Duodenal mucosa (tissue), 2 donors: ENCODE data around the gene TNRC6C.

Experiments
- H3K27ac ChIP-seq: one replicate; pipeline ENCODE4 v1.7.0; 2013; ENCODE audit warnings: low read depth, low read length
- H3K27me3 ChIP-seq, 2 donors: one replicate each; pipeline ENCODE4 v1.7.0; 2013; ENCODE audit warnings: low read length in 2 of 2, control low read depth in 1 of 2; ENCODE audit not compliant: insufficient read depth in 2 of 2, control insufficient read depth in 1 of 2
- H3K36me3 ChIP-seq, 2 donors: one replicate each; pipeline ENCODE4 v1.7.0; 2013; ENCODE audit warnings: low read length in 2 of 2, control low read depth in 1 of 2; ENCODE audit not compliant: insufficient read depth in 2 of 2, control insufficient read depth in 1 of 2
- H3K4me1 ChIP-seq, 2 donors: one replicate each; pipeline ENCODE4 v1.7.0; 2013; ENCODE audit warnings: low read length in 2 of 2, control low read depth in 1 of 2; ENCODE audit not compliant: insufficient read depth in 2 of 2, control insufficient read depth in 1 of 2
- H3K4me3 ChIP-seq, 2 donors: one replicate each; pipeline ENCODE4 v1.7.0; 2013; ENCODE audit warnings: low read length in 2 of 2, low read depth in 1 of 2
- H3K9ac ChIP-seq, 2 donors: one replicate each; pipeline ENCODE4 v1.7.0; 2013; ENCODE audit warnings: low read length in 2 of 2, low read depth in 1 of 2
- H3K9me3 ChIP-seq, 2 donors: one replicate each; pipeline ENCODE4 v1.7.0; 2013; ENCODE audit warnings: low read length in 2 of 2, control low read depth in 1 of 2; ENCODE audit not compliant: control insufficient read depth in 1 of 2

Gene TNRC6C

GRCh38 chr17:77946900-77947645 is 11.4 kb upstream of the TNRC6C start:
- Histone ChIP-seq H3K9me3 (no peaks in the 10 kb centered on the region), H3K27ac (no peak overlapping the region), H3K4me1 (no peaks in the 10 kb centered on the region), H3K27me3 (peaks cover 7 to 13% of the 10 kb centered on the region in 2 donors), H3K36me3 (no peaks in the 10 kb centered on the region), H3K9ac (no peak overlapping the region), H3K4me3 (no peak overlapping the region)

GRCh38 chr17:77948690-77949114 is 9.8 kb upstream of the TNRC6C start:
- Histone ChIP-seq H3K27ac (no peak overlapping the region), H3K36me3 (no peaks in the 10 kb centered on the region), H3K4me1 (no peaks in the 10 kb centered on the region), H3K9ac (no peak overlapping the region), H3K27me3 (peaks cover 13 to 17% of the 10 kb centered on the region in 2 donors), H3K4me3 (no peak overlapping the region), H3K9me3 (no peaks in the 10 kb centered on the region)

GRCh38 chr17:77951123-77951522 is 7.4 kb upstream of the TNRC6C start:
- Histone ChIP-seq H3K9me3 (no peaks in the 10 kb centered on the region), H3K27ac (no peak overlapping the region), H3K9ac (no peak overlapping the region), H3K27me3 (peaks cover 16 to 17% of the 10 kb centered on the region in 2 donors), H3K4me1 (no peaks in the 10 kb centered on the region), H3K36me3 (no peaks in the 10 kb centered on the region), H3K4me3 (no peak overlapping the region)

DNA sequence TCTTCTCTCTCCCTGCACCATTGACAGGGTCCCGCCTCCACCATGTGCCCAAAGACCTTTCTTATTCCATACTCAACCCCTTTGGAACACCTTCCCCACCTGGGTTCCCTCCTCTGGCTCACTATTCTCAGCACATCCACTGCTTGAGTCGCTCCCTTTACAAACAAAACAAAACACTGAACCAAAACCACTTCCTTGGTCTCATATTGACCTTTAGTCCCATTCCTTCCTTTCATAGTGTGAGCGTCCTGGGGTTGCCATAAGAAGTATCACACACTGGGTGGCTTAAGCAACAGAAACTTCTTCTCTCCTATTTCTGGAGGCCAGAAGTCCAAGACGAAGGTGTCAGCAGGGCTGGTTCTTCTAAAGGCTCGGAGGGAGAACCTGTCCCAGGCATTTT is 6.1 kb upstream of the TNRC6C start:
- H3K27ac ChIP-seq = no peak overlapping the region
- H3K9ac ChIP-seq = no peak overlapping the region
- no peaks in the 10 kb centered on the region for H3K36me3 ChIP-seq
- no peak overlapping the region for H3K4me3 ChIP-seq
- H3K27me3 ChIP-seq = peaks cover 26% of the 10 kb centered on the region in 2 donors
- peaks cover 0 to 5% of the 10 kb centered on the region in 2 donors for H3K4me1 ChIP-seq
- no peaks in the 10 kb centered on the region for H3K9me3 ChIP-seq

- Histone ChIP-seq H3K27me3 (peaks cover 29 to 32% of the 10 kb centered on the region in 2 donors), H3K9ac (peak overlapping the region; percentile 55 to 70), H3K4me3 (peak overlapping the region; percentile 82 to 83), H3K27ac (no peak overlapping the region), H3K4me1 (peaks cover 13 to 20% of the 10 kb centered on the region in 2 donors), H3K9me3 (no peaks in the 10 kb centered on the region), H3K36me3 (no peaks in the 10 kb centered on the region)
These were observed 1.2 kb upstream of the TNRC6C start for GRCh38 chr17:77957235-77957856.

- no peak overlapping the region for H3K4me3 ChIP-seq
- H3K27ac ChIP-seq = no peak overlapping the region
- H3K9me3 ChIP-seq = no peaks in the 10 kb centered on the region
- H3K9ac ChIP-seq = no peak overlapping the region
- H3K4me1 ChIP-seq = peaks cover 18 to 20% of the 10 kb centered on the region in 2 donors
- H3K36me3 ChIP-seq = no peaks in the 10 kb centered on the region
- H3K27me3 ChIP-seq = peaks cover 26 to 28% of the 10 kb centered on the region in 2 donors
These were observed 218 bp downstream of the TNRC6C start for GRCh38 chr17:77958716-77959125.

GRCh38 chr17:77959126-77959925 is 823 bp downstream of the TNRC6C start:
- H3K27me3 ChIP-seq = peaks cover 26 to 28% of the 10 kb centered on the region in 2 donors

GRCh38 chr17:77959926-77960521 is 1.5 kb downstream of the TNRC6C start:
- Histone ChIP-seq H3K4me1 (peaks cover 19 to 20% of the 10 kb centered on the region in 2 donors), H3K9ac (peak overlapping the region; percentile 28 to 32)

More at GRCh38 chr17:77959126-77959925, 823 bp downstream of the TNRC6C start:
- Histone ChIP-seq H3K9me3 (no peaks in the 10 kb centered on the region), H3K4me1 (peaks cover 19 to 20% of the 10 kb centered on the region in 2 donors), H3K4me3 (peak overlapping the region; percentile 59 to 79), H3K9ac (peak overlapping the region; percentile 28 to 32), H3K36me3 (no peaks in the 10 kb centered on the region), H3K27ac (no peak overlapping the region)

DNA sequence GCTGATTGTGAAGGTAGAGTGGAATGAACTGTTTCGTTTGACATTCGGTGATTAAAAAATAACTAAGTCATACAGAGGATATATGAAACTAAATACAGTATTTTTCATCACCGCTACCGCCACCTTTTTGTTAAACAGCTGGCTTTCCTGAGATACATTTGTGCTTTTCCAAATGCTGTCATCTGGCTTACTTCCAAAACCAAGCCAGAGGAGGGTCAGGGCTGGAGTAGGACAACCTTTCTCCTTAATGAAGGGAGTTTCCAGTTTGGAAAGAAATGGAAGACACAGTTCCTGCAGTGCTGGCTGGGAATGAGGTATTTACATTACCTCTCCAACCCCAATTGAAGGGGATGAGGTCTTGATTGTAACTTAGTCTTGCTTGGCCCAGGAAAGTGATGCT is 3.2 kb downstream of the TNRC6C start:
- peaks cover 19 to 26% of the 10 kb centered on the region in 2 donors for H3K27me3 ChIP-seq

More at GRCh38 chr17:77959926-77960521, 1.5 kb downstream of the TNRC6C start:
- no peaks in the 10 kb centered on the region for H3K9me3 ChIP-seq
- peak overlapping the region; percentile 59 to 79 for H3K4me3 ChIP-seq
- peaks cover 26 to 28% of the 10 kb centered on the region in 2 donors for H3K27me3 ChIP-seq
- H3K36me3 ChIP-seq = no peaks in the 10 kb centered on the region
- no peak overlapping the region for H3K27ac ChIP-seq

More for the DNA sequence above, 3.2 kb downstream of the TNRC6C start:
- H3K9me3 ChIP-seq = no peaks in the 10 kb centered on the region
- no peak overlapping the region for H3K27ac ChIP-seq
- no peaks in the 10 kb centered on the region for H3K36me3 ChIP-seq
- peaks cover 19 to 20% of the 10 kb centered on the region in 2 donors for H3K4me1 ChIP-seq
- no peak overlapping the region for H3K4me3 ChIP-seq
- no peak overlapping the region for H3K9ac ChIP-seq
